ENCODE data around the gene RUNX2.

RUNX2 gene

GRCh38 chr6:45712786-45713185, 384.7 kb downstream of the RUNX2 start:
- TF ChIP-seq CTCF (IDR thresholded peaks at IDR 0.05; ENCODE audit: low read depth, low read length) = no peak
- no peak for DNase-seq (ENCODE audit: extremely low read depth, low read depth)
